ENCODE results near the gene ZFAND3. TPM values are rescaled to one million over a fixed set of nuclear protein-coding genes. Genes with fewer than 3 reads are reported as not detected.

ZFAND3 gene
- total RNA-seq, 1 experiment from 2014 or later = 75.0 TPM

DNA sequence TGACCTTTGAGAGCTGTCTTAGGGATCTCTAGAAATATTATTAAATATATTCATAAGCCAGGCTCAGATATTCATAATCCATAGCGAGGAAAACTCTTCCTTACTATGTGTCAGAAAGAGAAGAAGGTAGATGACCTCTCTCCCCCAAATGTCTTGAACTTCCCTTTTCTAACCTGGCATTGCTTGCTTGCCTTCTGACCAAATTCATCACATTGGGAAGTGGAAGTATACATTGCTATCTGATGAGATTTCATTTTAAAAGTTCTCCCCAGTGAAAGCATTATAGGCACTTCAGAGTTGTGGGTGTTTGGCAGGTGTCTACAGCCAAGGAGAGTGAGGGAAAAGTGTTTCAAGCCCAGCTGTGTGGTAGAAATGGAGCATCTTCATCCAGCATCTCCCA lies 197.3 kb downstream of the ZFAND3 start:
- no peak overlapping the region for H3K27ac Mint-ChIP-seq (ENCODE audit: unreplicated experiment)
- H3K4me3 Mint-ChIP-seq (ENCODE audit: low read depth, unreplicated experiment) = no peak overlapping the region
- no peaks in the 10 kb centered on the region for H3K36me3 Mint-ChIP-seq (ENCODE audit: insufficient read depth, unreplicated experiment)
- intact Hi-C loops (cut with micrococcal nuclease; ENCODE audit: unreplicated experiment) = loop anchor here (10.0 kb wide), 1 partner anchor 322 kb away; the partner anchor contains the start of gene MDGA1
- H3K4me1 Mint-ChIP-seq (ENCODE audit: low read depth, unreplicated experiment) = peaks cover 8% of the 10 kb centered on the region
- no peak for TF ChIP-seq CTCF (IDR thresholded peaks at IDR 0.05; ENCODE audit: unreplicated experiment)
- CTCF ChIA-PET = interaction anchor here (0.6 to 1.0 kb wide), 2 partner anchors 12 to 481 kb away, joined by 3 to 12 read pairs; no protein-coding TSS in a partner anchor
- no peaks in the 10 kb centered on the region for H3K27me3 Mint-ChIP-seq (ENCODE audit: unreplicated experiment)
- no TSS peak for BruUV-seq (replicated peaks)
- no peaks in the 10 kb centered on the region for H3K9me3 Mint-ChIP-seq (ENCODE audit: low read depth, unreplicated experiment)
- no peak for DNase-seq

DNA sequence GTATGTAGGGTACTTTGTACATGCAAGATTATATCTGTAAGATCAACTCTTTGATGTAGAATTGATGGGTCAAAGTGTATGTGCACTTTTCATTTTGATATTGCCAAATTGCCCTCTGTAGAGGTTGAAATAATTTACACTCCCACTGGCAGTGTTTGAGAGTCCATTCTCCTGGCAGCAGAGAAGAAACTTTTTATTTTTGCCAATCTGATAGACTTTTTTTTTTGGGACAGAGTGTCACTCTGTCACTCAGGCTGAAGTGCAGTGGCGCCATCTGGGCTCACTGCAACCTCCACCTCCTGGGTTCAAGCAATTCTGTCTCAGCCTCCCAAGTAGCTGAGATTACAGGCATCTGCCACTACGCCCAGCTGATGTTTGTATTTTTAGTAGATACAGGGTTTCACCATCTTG lies 199.2 kb downstream of the ZFAND3 start:
- TF ChIP-seq CTCF (IDR thresholded peaks at IDR 0.05; ENCODE audit: unreplicated experiment) = no peak
- CTCF ChIA-PET = no interaction called here
- H3K4me3 Mint-ChIP-seq (ENCODE audit: low read depth, unreplicated experiment) = no peak overlapping the region
- peak; percentile 4 for DNase-seq
- H3K27me3 Mint-ChIP-seq (ENCODE audit: unreplicated experiment) = no peaks in the 10 kb centered on the region
- H3K36me3 Mint-ChIP-seq (ENCODE audit: insufficient read depth, unreplicated experiment) = no peaks in the 10 kb centered on the region
- no peaks in the 10 kb centered on the region for H3K9me3 Mint-ChIP-seq (ENCODE audit: low read depth, unreplicated experiment)
- intact Hi-C loops (cut with micrococcal nuclease; ENCODE audit: unreplicated experiment) = loop anchor here (10.0 kb wide), 1 partner anchor 324 kb away; the partner anchor contains the start of gene MDGA1
- BruUV-seq (replicated peaks) = no TSS peak
- H3K27ac Mint-ChIP-seq (ENCODE audit: unreplicated experiment) = no peak overlapping the region
- peaks cover 8% of the 10 kb centered on the region for H3K4me1 Mint-ChIP-seq (ENCODE audit: low read depth, unreplicated experiment)

DNA sequence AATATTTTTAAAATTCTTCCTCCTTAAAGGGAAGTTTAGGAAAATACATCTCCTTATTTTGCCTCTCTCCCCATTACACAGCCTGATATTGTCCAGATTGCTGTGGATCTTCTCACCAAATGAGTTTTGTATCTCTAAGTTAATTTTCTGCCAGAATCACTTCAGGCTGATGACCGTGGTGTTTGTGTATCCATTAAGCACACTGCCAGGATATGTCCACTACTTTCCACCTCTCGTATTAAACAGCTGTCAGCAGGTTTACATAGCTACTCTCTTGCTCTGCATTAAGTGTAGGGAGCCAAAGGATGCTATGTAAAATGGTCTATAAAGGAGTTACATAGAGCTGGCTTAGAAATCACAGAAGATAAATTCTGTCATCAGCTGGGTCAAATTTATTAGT lies 201.1 kb downstream of the ZFAND3 start:
- BruUV-seq (replicated peaks) = no TSS peak
- Mint-ChIP-seq H3K36me3 (ENCODE audit: insufficient read depth, unreplicated experiment) (no peaks in the 10 kb centered on the region), H3K9me3 (ENCODE audit: low read depth, unreplicated experiment) (no peaks in the 10 kb centered on the region), H3K4me1 (ENCODE audit: low read depth, unreplicated experiment) (peaks cover 18% of the 10 kb centered on the region), H3K27me3 (ENCODE audit: unreplicated experiment) (no peaks in the 10 kb centered on the region), H3K4me3 (ENCODE audit: low read depth, unreplicated experiment) (no peak overlapping the region), H3K27ac (ENCODE audit: unreplicated experiment) (no peak overlapping the region)
- CTCF ChIA-PET = interaction anchor here (0.9 to 1.4 kb wide), 2 partner anchors 9 to 474 kb away, joined by 3 read pairs; no protein-coding TSS in a partner anchor
- no peak for DNase-seq
- intact Hi-C loops (cut with micrococcal nuclease; ENCODE audit: unreplicated experiment) = no loop called here
- TF ChIP-seq CTCF (IDR thresholded peaks at IDR 0.05; ENCODE audit: unreplicated experiment) = no peak

DNA sequence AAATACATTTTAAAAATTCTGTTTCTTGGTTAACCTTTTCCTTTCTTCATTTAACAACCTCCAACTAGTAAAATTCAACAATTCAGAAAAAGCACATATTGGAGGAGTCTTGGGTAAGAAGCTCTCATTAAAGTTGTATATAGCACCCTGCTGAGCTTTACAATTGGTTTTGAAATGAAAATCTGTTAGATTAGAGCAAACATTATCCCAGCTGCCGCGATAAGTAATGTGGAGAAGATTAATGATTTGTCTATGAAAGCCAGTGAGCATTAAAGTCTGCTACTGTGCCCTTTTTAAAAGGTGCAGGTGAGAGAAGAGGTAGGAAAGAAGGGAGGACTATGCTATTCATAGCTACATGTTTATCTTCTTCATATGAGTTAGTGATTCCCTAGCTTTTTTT lies 201.5 kb downstream of the ZFAND3 start:
- BruUV-seq (replicated peaks) = no TSS peak
- no peaks in the 10 kb centered on the region for H3K27me3 Mint-ChIP-seq (ENCODE audit: unreplicated experiment)

More for the DNA sequence above, 201.5 kb downstream of the ZFAND3 start:
- DNase-seq = no peak
- H3K4me3 Mint-ChIP-seq (ENCODE audit: low read depth, unreplicated experiment) = no peak overlapping the region
- H3K4me1 Mint-ChIP-seq (ENCODE audit: low read depth, unreplicated experiment) = peaks cover 18% of the 10 kb centered on the region
- H3K9me3 Mint-ChIP-seq (ENCODE audit: low read depth, unreplicated experiment) = no peaks in the 10 kb centered on the region
- no peak for TF ChIP-seq CTCF (IDR thresholded peaks at IDR 0.05; ENCODE audit: unreplicated experiment)
- H3K36me3 Mint-ChIP-seq (ENCODE audit: insufficient read depth, unreplicated experiment) = no peaks in the 10 kb centered on the region
- intact Hi-C loops (cut with micrococcal nuclease; ENCODE audit: unreplicated experiment) = no loop called here
- CTCF ChIA-PET = interaction anchor here (0.9 to 1.4 kb wide), 2 partner anchors 9 to 473 kb away, joined by 3 read pairs; no protein-coding TSS in a partner anchor
- H3K27ac Mint-ChIP-seq (ENCODE audit: unreplicated experiment) = no peak overlapping the region

Data from Calu3 (cell line).